Measurements from ENCODE around the gene CGA. TPM values are rescaled to one million over a fixed set of nuclear protein-coding genes. Genes with fewer than 3 reads are reported as not detected.

Gene CGA
- polyA plus RNA-seq, 4 donors = 0.35 to 2.4 (median 0.42) TPM; not detected in 1

Other genes starting within 250 kb of the CGA start
- gene HTR1E, start 157.6 kb downstream of the CGA start, polyA plus RNA-seq (ENCODE audit: insufficient read length in 4 of 4) = under 1 TPM; 0.51 to 0.96 (median 0.66) TPM
- 10 to 100 TPM; 31.6 to 46.1 (median 39.4) TPM for gene ZNF292, start 60.5 kb upstream of the CGA start, polyA plus RNA-seq (ENCODE audit: insufficient read length in 4 of 4)
- gene SMIM8, start 227.5 kb upstream of the CGA start, polyA plus RNA-seq (ENCODE audit: insufficient read length in 4 of 4) = 10 to 100 TPM; 18.1 to 28.4 (median 20.8) TPM
- gene GJB7, start 234.2 kb upstream of the CGA start, polyA plus RNA-seq (ENCODE audit: insufficient read length in 4 of 4) = under 1 TPM in 2 of 4 donors, not detected in 2; 0.06 to 0.09 TPM
- 1 to 10 TPM; 2.2 to 6.2 (median 4.0) TPM for gene C6orf163, start 249.7 kb upstream of the CGA start, polyA plus RNA-seq (ENCODE audit: insufficient read length in 4 of 4)